Naive thymus-derived CD8-positive, alpha-beta T cell (primary cell): ENCODE results near the gene SLC25A11. TPM values are rescaled to one million over a fixed set of nuclear protein-coding genes. Genes with fewer than 3 reads are reported as not detected.
A peak's percentile ranks its signal among the peaks of the same experiment; 100 is the strongest.
"Not testable (repeated sequence)": the region's sequence is repeated elsewhere in the genome, so short reads cannot be mapped to it uniquely, and the experiment has no call there.

Experiments used
- ATAC-seq, 2 donors: fragments of 150-1000 bp; cut with Tn5 transposase in 1 of 2; sonication (Bioruptor Pico), chemical (Tn5 transposase) in 1 of 2; 1 replicate in 1 of 2; 2 replicates in 1 of 2; pipeline ENCODE4 v1.10.0; 2021; ENCODE audit warnings: mild to moderate bottlenecking in 2 of 2, moderate library complexity in 2 of 2
- POLR2A ChIA-PET: fragments of 350-600 bp; sonication (Branson Sonifier 250); formaldehyde crosslinking; loops from one replicate; lab custom pipeline; 2021; ENCODE audit warnings: antibody characterized with exemption; lab: Charles Lee
- DNase-seq, 10 donors: peaks; one replicate each; pipeline versions ENCODE4 v3.0.0 to v3.0.0-alpha.2; 2020 to 2022
- H3K27ac Mint-ChIP-seq, 10 donors: one replicate each; pipeline ENCODE4 v1.8.0; 2020 to 2022; ENCODE audit warnings: mild to moderate bottlenecking in 10 of 10, mixed read lengths in 10 of 10, moderate library complexity in 4 of 10, inconsistent platforms in 1 of 10
- H3K27me3 Mint-ChIP-seq, 5 donors: one replicate each; pipeline ENCODE4 v1.8.0; 2021 to 2022; ENCODE audit warnings: mixed read lengths in 5 of 5
- H3K36me3 Mint-ChIP-seq, 3 donors: one replicate each; pipeline ENCODE4 v1.8.0; 2020 to 2022; ENCODE audit warnings: mixed read lengths in 3 of 3, mild to moderate bottlenecking in 2 of 3, inconsistent platforms in 1 of 3
- H3K4me1 Mint-ChIP-seq, 4 donors: one replicate each; pipeline ENCODE4 v1.8.0; 2021 to 2022; ENCODE audit warnings: mixed read lengths in 4 of 4
- H3K4me3 Mint-ChIP-seq, 10 donors: one replicate each; pipeline ENCODE4 v1.8.0; 2020 to 2022; ENCODE audit warnings: mild to moderate bottlenecking in 10 of 10, mixed read lengths in 10 of 10, moderate library complexity in 6 of 10, inconsistent platforms in 1 of 10
- H3K9me3 Mint-ChIP-seq, 9 donors: one replicate each; pipeline ENCODE4 v1.8.0; 2020 to 2022; ENCODE audit warnings: mixed read lengths in 9 of 9, mild to moderate bottlenecking in 3 of 9, inconsistent platforms in 1 of 9, moderate library complexity in 1 of 9
- polyA plus RNA-seq, 3 donors: library from polyadenylated mRNA; unstranded; fragments of 300-500 nt; fragmentation: Illumina TruSeq; gene quantifications; one replicate each; pipeline ENCODE4 v1.2.3, GENCODE V29; 2021
- total RNA-seq, 8 experiments: library from RNA in 2 of 8; stranded (reverse) in 2 of 8; gene quantifications; one replicate each; pipeline ENCODE4 v1.2.3 and lab custom pipeline; 2021 to 2026

SLC25A11 gene
- total and polyA plus RNA-seq, 5 experiments from 2014 or later: 42.5 to 78.6 (median 75.3) TPM

DNA sequence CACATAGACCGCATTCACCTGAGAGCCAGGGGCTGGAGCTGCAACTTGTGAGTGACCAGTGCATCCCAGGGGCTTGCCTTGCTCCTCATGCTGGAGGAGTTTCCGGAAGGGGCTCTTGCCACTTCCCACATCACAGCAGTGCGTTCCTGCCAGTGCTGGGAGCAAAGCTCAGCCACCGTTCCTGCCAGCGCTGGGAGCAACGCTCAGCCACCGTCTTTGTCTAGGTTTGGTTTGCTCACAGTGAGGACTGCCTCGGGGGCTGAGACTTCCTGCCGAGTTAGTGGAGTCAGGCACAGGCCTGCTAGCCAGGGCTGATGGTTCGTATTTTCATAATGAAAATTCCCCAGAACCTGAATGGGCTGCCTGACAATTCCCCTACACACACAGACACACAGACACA, 31.5 kb downstream of the SLC25A11 start:
- H3K27me3 Mint-ChIP-seq: no peaks in the 10 kb centered on the region
- POLR2A ChIA-PET: interaction anchor here (0.7 to 3.7 kb wide), 7 partner anchors 31 to 268 kb away, joined by 3 to 44 read pairs (median 7); partner anchors contain the start of genes INCA1, KIF1C, PFN1 and RNF167
- DNase-seq: peak in 1 of 10 donors; percentile 25
- ATAC-seq: peak in 1 of 2 donors; percentile 26
- H3K36me3 Mint-ChIP-seq: no peaks in the 10 kb centered on the region
- no peaks in the 10 kb centered on the region for H3K9me3 Mint-ChIP-seq
- H3K4me1 Mint-ChIP-seq: peaks cover 3 to 10% (median 5%) of the 10 kb centered on the region in 4 donors
- H3K27ac Mint-ChIP-seq: no peak overlapping the region
- H3K4me3 Mint-ChIP-seq: no peak overlapping the region

DNA sequence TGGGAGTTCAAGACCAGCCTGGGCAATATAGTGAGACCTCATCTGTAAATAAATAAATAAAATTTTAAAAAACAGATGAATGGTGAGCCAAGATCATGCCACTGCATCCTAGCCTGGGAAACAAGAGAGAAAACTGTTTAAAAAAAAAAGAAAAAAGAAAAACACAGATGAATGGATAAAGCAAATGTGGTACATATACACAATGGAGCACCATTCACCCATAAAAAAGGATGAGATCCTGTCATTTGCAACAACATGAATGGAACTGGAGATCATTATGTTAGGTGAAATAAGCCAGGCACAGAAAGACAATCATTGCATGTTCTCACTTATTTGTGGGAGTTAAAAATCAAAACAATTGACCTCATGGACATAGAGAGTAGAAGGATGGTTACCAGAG, 33.2 kb downstream of the SLC25A11 start:
- POLR2A ChIA-PET: interaction anchor here (1.2 to 1.8 kb wide), 2 partner anchors 43 to 60 kb away, joined by 8 to 13 read pairs; partner anchors contain the start of gene SPAG7
- not testable (repeated sequence) for H3K9me3 Mint-ChIP-seq, H3K36me3 Mint-ChIP-seq, H3K4me3 Mint-ChIP-seq, DNase-seq, H3K27me3 Mint-ChIP-seq, ATAC-seq
- Mint-ChIP-seq H3K27ac (peak overlapping the region in 1 of 10 donors; percentile 59), H3K4me1 (peaks cover 13 to 27% (median 21%) of the 10 kb centered on the region in 4 donors)

DNA sequence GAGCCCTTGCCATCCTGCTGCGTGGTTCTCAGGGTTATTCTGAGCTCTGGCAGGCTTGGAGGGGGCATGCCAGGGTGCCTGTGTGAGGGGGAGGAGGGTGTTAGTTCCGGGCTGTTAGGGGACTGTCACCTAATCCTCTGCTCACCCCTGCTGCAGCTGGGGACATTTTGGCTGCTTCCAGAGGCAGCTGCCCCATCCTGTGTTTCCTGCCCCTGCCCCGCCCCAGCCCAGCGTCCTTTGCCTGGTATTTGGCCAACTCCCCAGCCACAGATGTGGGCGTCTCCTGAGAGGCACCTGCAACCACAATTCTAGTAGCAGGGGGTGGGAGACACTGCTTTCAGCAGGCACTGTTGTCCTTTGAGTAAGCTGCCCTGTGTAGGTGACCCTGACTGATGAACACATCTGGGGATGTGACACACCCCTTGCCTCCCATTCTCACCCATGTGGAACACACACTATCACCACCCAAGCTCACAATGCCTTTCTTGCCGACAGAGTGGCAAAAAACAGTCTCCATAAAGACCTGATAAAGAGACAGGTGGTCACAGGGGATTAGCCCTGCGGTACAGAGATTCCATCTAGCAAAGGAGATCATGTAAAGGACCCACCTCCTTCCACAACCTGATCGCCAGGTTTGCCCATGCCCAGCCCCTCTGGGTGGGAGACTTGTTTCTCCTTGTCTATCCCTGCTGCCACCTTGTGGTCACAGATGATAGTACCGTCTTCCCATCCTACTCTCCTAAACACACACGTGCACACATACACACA, 36.6 kb downstream of the SLC25A11 start, which contains the start of gene CHRNE:
TSS of gene CHRNE (minus strand) at position 48 of the 768 bp plus-strand sequence. CDS start at position 13, 35 bp downstream.
- ATAC-seq: peak; percentile 26 to 27
- POLR2A ChIA-PET: interaction anchor here (0.6 to 1.7 kb wide), 8 partner anchors 59 to 209 kb away, joined by 3 to 8 read pairs (median 4); partner anchors contain the start of genes ARRB2, CAMTA2, SPAG7 and ZNF232
- peak; percentile 51 to 88 (median 76) for DNase-seq
- Mint-ChIP-seq H3K27me3 (peaks cover 0 to 2% (median 0%) of the 10 kb centered on the region in 5 donors), H3K4me1 (peaks cover 26 to 45% (median 41%) of the 10 kb centered on the region in 4 donors), H3K4me3 (peak within 1 kb of the TSS; percentile 40 to 86 (median 72)), H3K36me3 (no peaks in the 10 kb centered on the region), H3K9me3 (no peaks in the 10 kb centered on the region), H3K27ac (peak within 1 kb of the TSS; percentile 27 to 99 (median 84))

DNA sequence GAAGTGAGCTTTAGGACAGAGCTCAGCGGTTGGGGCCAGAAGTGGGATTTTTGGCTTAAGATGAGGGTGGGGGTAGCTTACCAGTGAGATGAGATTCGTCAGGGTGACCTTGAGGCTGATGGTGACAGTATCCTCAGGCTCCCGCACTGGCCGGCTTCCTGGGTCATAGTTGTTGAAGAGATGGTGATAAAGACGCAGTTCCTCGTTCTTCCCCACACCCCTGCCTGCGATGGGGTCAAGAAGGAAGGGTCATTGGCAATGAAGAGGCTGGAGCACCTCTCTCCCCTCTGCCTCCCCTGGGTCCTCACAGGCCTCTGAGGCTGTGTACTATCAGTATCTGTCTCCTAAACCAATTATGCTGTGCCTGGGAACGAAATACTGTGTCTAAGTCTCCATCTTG, 37.3 kb downstream of the SLC25A11 start:
- Mint-ChIP-seq H3K36me3 (no peaks in the 10 kb centered on the region), H3K4me1 (peaks cover 26 to 47% (median 42%) of the 10 kb centered on the region in 4 donors), H3K27ac (peak overlapping the region; percentile 27 to 99 (median 84)), H3K4me3 (peak overlapping the region in 9 of 10 donors; percentile 17 to 86 (median 73)), H3K9me3 (no peaks in the 10 kb centered on the region), H3K27me3 (peaks cover 0 to 2% (median 0%) of the 10 kb centered on the region in 5 donors)
- no peak for ATAC-seq
- POLR2A ChIA-PET: interaction anchor here (0.6 to 3.9 kb wide), 8 partner anchors 37 to 209 kb away, joined by 3 to 25 read pairs (median 4); partner anchors contain the start of genes ARRB2, PFN1, RNF167 and SLC25A11
- DNase-seq: no peak

DNA sequence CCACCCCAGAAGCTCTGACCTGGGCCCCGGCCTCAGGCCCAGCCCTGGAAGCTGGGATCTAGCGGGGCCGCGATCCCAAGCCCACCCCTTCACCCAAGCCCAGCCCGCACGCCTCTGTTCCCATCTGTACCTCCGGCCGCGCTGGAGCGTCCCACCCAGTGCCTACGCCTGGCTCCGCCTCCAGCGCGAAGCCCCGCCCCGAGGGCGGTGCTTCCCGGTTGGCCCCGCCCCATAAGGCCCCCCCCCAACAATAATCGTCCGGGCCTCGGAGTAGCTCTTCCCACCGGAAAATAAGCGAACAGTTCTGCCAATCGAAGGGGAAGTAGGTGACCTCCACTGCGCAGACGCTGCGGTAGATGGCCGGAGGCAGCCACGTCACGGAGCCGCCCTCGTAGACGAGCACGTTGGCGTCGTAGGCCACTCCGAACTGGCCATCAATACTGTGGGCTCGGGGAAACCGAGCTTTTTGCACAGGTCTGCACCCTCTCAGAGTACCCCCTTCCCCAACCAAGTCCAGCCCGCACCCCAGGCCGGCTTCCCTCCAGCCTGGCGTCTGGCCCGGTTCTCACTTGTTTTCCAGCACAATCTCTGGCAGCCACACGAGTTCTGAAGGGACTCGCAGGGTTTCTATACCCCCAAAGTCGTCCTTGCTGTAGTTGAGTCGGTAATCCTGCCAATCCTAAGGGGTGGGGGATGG, 38.0 kb downstream of the SLC25A11 start:
- ATAC-seq: peak in 1 of 2 donors; percentile 7
- Mint-ChIP-seq H3K36me3 (peaks cover 0 to 4% (median 0%) of the 10 kb centered on the region in 3 donors), H3K27me3 (peaks cover 0 to 2% (median 0%) of the 10 kb centered on the region in 5 donors), H3K4me3 (peak overlapping the region; percentile 22 to 93 (median 88)), H3K9me3 (no peaks in the 10 kb centered on the region), H3K4me1 (peaks cover 26 to 45% (median 42%) of the 10 kb centered on the region in 4 donors), H3K27ac (peak overlapping the region in 9 of 10 donors; percentile 27 to 99 (median 97))
- POLR2A ChIA-PET: interaction anchor here (0.8 to 3.9 kb wide), 8 partner anchors 38 to 759 kb away, joined by 3 to 26 read pairs (median 6); partner anchors contain the start of genes ARRB2, CAMTA2, CYB5D2 and PFN1
- peak in 6 of 10 donors; percentile 16 to 59 (median 26) for DNase-seq

DNA sequence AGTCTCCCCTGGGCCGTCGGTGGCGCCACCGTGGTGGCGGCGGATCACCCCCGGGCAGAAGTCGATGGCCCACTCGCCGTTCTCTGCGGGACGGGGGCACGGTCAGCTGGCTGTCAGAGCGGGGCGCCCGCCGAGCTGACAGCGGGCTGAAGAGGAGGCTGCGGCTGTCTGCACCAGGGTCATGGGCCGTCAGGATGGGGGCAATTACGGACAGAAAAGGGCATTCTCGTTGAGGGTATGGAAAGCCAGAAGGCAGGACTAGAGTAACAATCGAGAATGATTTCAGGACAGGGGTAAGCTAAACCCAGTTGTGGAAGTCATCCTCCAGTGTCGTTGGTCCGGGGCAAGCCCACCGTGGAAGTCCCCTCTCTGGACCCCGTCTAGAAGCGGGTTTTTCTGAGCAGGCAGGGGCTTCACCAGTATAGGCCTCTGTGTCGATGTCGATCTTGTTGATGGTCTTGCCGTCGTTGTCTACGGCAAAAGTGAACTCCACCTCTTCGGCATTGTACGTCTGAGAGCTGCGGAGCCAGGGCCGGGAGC, 38.7 kb downstream of the SLC25A11 start:
- H3K27me3 Mint-ChIP-seq: peaks cover 0 to 2% (median 0%) of the 10 kb centered on the region in 5 donors
- DNase-seq (peak in 3 of 10 donors; percentile 16 to 71 (median 50)), ATAC-seq (peak in 1 of 2 donors; percentile 0)
- H3K27ac Mint-ChIP-seq: peak overlapping the region in 9 of 10 donors; percentile 63 to 99 (median 97)
- H3K4me1 Mint-ChIP-seq: peaks cover 26 to 43% (median 42%) of the 10 kb centered on the region in 4 donors
- peaks cover 0 to 8% (median 0%) of the 10 kb centered on the region in 3 donors for H3K36me3 Mint-ChIP-seq
- H3K9me3 Mint-ChIP-seq: no peaks in the 10 kb centered on the region
- peak overlapping the region; percentile 70 to 93 (median 88) for H3K4me3 Mint-ChIP-seq
- POLR2A ChIA-PET: interaction anchor here (0.8 to 3.9 kb wide), 7 partner anchors 39 to 758 kb away, joined by 3 to 26 read pairs (median 8); partner anchors contain the start of genes CAMTA2, CYB5D2, PFN1 and RNF167

DNA sequence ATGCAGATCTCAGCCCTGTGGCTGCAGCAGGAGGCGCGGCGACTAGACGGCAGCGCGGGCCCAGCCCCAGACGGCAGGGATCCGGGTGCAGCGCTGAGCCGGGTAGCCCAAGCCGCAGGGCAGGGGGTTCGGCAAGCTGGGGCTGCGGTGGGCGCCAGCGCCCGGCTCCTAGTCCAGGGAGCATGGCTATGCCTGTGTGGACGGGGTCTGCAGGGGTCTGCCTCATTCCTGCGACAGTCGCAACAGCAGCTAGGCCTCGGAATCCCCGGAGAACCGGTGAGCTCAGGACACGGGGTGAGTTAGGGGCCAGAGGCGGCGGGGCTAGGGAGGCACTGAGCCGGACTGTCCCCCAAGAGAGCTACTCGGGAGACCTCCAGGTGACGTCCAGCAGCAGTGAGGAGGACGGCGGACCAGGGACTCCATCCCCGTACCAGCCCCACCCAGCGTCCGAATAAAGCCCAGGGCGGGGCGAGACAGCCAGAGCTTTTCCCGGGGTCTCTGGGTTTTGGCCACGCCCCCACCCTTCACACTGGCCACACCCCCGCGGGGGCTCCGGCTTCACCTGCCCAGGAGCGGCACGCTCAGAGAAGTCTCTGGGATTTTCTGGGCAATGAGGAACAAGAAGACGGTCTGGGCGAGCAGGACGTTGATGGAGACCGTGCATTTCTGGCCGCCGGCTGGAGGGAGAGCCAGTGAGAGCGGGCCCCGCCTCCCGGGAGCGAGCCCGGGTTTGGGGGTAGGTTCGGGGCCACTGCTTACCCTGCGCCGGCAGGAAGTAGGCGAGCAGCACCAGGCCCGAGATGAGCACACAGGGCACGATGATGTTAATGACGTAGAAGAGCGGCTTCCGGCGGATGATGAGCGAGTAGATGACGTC, 39.4 kb downstream of the SLC25A11 start:
- Mint-ChIP-seq H3K27ac (peak overlapping the region in 9 of 10 donors; percentile 63 to 99 (median 98)), H3K4me3 (peak overlapping the region; percentile 88 to 96 (median 92)), H3K4me1 (peaks cover 26 to 43% (median 42%) of the 10 kb centered on the region in 4 donors), H3K9me3 (no peaks in the 10 kb centered on the region), H3K36me3 (peaks cover 0 to 16% (median 0%) of the 10 kb centered on the region in 3 donors), H3K27me3 (peaks cover 0 to 2% (median 0%) of the 10 kb centered on the region in 5 donors)
- peak in 9 of 10 donors; percentile 30 to 89 (median 77) for DNase-seq
- ATAC-seq: peak; percentile 21 to 52
- POLR2A ChIA-PET: interaction anchor here (0.9 to 3.9 kb wide), 10 partner anchors 9 to 757 kb away, joined by 3 to 26 read pairs (median 5); partner anchors contain the start of genes CAMTA2, CYB5D2, PELP1 and PFN1

DNA sequence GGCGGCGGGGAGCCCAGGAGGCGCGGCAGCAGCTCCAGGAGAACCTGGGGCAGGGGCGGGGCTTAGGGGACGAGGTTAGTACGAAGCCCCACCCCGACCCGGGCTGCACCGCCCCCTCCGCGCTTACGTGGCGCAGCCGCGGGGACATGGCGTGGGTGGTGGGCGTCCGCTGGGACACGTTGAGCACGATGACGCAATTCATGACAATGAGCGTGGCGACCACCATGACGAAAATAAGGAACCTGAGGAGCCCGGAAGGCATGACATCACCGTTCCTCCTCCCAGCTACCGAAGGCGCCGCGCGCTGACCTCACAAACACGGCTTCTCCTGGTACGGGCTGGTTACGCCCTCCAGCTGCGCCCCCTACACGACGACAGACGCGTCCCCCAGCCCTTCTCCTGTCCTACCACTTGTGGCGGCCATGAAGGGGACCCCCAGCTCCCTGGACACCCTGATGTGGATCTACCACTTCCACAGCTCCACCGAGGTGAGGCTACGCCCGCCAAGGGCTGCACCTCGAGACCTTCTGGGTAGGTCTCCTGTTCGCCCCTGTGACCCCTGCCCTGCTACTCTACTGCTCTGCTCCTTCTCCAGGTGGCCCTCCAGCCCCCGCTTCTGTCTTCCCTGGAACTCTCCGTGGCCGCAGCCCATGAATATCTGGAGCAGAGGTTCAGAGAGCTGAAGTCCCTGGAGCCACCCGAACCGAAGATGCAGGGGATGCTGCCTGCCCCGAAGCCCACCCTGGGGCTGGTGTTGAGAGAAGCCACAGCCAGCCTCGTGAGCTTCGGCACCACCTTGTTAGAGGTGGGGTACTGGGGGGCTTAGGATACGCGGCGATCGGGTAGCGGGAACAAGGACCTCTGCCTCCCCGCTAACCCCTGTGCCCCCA, 40.3 kb downstream of the SLC25A11 start, which contains the start of gene C17orf107:
TSS of gene C17orf107 (plus strand) at position 196 of the 890 bp plus-strand sequence. CDS start at position 423, 227 bp downstream.
- POLR2A ChIA-PET: interaction anchor here (0.5 to 3.9 kb wide), 21 partner anchors 8 to 756 kb away, joined by 3 to 26 read pairs (median 4); partner anchors contain the start of genes CAMTA2, CYB5D2, KIF1C and PELP1
- ATAC-seq (peak; percentile 75 to 77), DNase-seq (peak; percentile 81 to 99 (median 96))
- H3K27ac Mint-ChIP-seq: peak within 1 kb of the TSS; percentile 66 to 99 (median 98)
- peaks cover 26 to 43% (median 42%) of the 10 kb centered on the region in 4 donors for H3K4me1 Mint-ChIP-seq
- no peaks in the 10 kb centered on the region for H3K9me3 Mint-ChIP-seq
- H3K27me3 Mint-ChIP-seq: peaks cover 0 to 2% (median 0%) of the 10 kb centered on the region in 5 donors
- H3K4me3 Mint-ChIP-seq: peak within 1 kb of the TSS; percentile 88 to 96 (median 92)
- H3K36me3 Mint-ChIP-seq: peaks cover 0 to 23% (median 0%) of the 10 kb centered on the region in 3 donors

DNA sequence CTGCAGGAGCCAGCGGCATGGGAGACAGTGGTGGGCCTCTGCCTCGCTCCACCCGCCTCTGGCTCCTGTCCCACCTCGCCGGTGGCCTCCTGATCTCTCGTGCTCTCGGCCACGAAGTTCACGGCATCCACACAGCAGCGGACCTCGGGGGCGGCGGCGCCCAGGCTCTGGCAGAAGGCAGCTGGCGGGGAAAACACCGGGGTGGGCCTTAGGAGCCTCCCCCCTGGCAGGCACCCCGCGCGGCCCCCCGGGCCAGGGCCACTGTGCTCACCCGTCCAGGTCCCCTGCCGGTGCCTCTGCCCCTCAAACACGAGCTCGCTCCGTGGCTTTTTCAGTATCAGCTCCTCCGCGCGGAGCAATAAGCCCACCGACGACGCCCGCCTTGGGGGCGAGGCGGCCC, 40.9 kb downstream of the SLC25A11 start:
- POLR2A ChIA-PET: interaction anchor here (0.5 to 3.9 kb wide), 16 partner anchors 10 to 196 kb away, joined by 3 to 26 read pairs (median 4); partner anchors contain the start of genes KIF1C, PELP1, PFN1 and PLD2
- no peak for DNase-seq
- Mint-ChIP-seq H3K4me3 (peak overlapping the region; percentile 74 to 96 (median 90)), H3K9me3 (no peaks in the 10 kb centered on the region), H3K4me1 (peaks cover 26 to 43% (median 42%) of the 10 kb centered on the region in 4 donors), H3K27ac (peak overlapping the region in 8 of 10 donors; percentile 48 to 99 (median 86)), H3K27me3 (peaks cover 0 to 2% (median 0%) of the 10 kb centered on the region in 5 donors), H3K36me3 (peaks cover 0 to 25% (median 0%) of the 10 kb centered on the region in 3 donors)
- ATAC-seq: peak; percentile 6 to 14
